ENCODE data around the gene GPLD1. TPM values are rescaled to one million over a fixed set of nuclear protein-coding genes. Genes with fewer than 3 reads are reported as not detected.

Gene GPLD1
- total RNA-seq, 1 donor from 2014 or later: 1.0 TPM

GRCh38 chr6:24464253-24465038 is 24.9 kb downstream of the GPLD1 start:
- DNase-seq (no peak), ATAC-seq (ENCODE audit: poor library complexity) (no peak)
- intact Hi-C loops (cut with DNase I): no loop called here

- intact Hi-C loops (cut with DNase I): no loop called here
Observed at GRCh38 chr6:24460966-24461365, 28.4 kb downstream of the GPLD1 start.

GRCh38 chr6:24458941-24459340 is 30.4 kb downstream of the GPLD1 start:
- DNase-seq (no peak), ATAC-seq (ENCODE audit: poor library complexity) (no peak)
- intact Hi-C loops (cut with DNase I): no loop called here

More at GRCh38 chr6:24460966-24461365, 28.4 kb downstream of the GPLD1 start:
- DNase-seq (no peak), ATAC-seq (ENCODE audit: poor library complexity) (no peak)

GRCh38 chr6:24458134-24458533 is 31.2 kb downstream of the GPLD1 start:
- DNase-seq (no peak), ATAC-seq (ENCODE audit: poor library complexity) (no peak)
- intact Hi-C loops (cut with DNase I): no loop called here

GRCh38 chr6:24455061-24455460 is 34.3 kb downstream of the GPLD1 start:
- intact Hi-C loops (cut with DNase I): no loop called here
- ATAC-seq (ENCODE audit: poor library complexity) (no peak), DNase-seq (no peak)

GRCh38 chr6:24454452-24454851 is 34.9 kb downstream of the GPLD1 start:
- intact Hi-C loops (cut with DNase I): no loop called here
- ATAC-seq (ENCODE audit: poor library complexity): no peak

GRCh38 chr6:24453921-24454320 is 35.5 kb downstream of the GPLD1 start:
- ATAC-seq (ENCODE audit: poor library complexity) (no peak), DNase-seq (no peak)
- intact Hi-C loops (cut with DNase I): no loop called here

More at GRCh38 chr6:24454452-24454851, 34.9 kb downstream of the GPLD1 start:
- no peak for DNase-seq

GRCh38 chr6:24451581-24452388 is 37.6 kb downstream of the GPLD1 start:
- no peak for DNase-seq
- ATAC-seq (ENCODE audit: poor library complexity): peak; percentile 22
- intact Hi-C loops (cut with DNase I): no loop called here

- ATAC-seq (ENCODE audit: poor library complexity) (no peak), DNase-seq (no peak)
- intact Hi-C loops (cut with DNase I): no loop called here
Observed at GRCh38 chr6:24448828-24449525, 40.4 kb downstream of the GPLD1 start.

- intact Hi-C loops (cut with DNase I): no loop called here
- ATAC-seq (ENCODE audit: poor library complexity): no peak
- no peak for DNase-seq
Observed at GRCh38 chr6:24448396-24448795, 41.0 kb downstream of the GPLD1 start.

- DNase-seq (no peak), ATAC-seq (ENCODE audit: poor library complexity) (no peak)
- intact Hi-C loops (cut with DNase I): no loop called here
Observed at GRCh38 chr6:24446670-24447069, 42.7 kb downstream of the GPLD1 start.

- ATAC-seq (ENCODE audit: poor library complexity) (no peak), DNase-seq (no peak)
- intact Hi-C loops (cut with DNase I): no loop called here
Observed at GRCh38 chr6:24445704-24446103, 43.7 kb downstream of the GPLD1 start.

GRCh38 chr6:24444588-24444987 is 44.8 kb downstream of the GPLD1 start:
- no peak for DNase-seq
- intact Hi-C loops (cut with DNase I): no loop called here
- no peak for ATAC-seq (ENCODE audit: poor library complexity)

- intact Hi-C loops (cut with DNase I): no loop called here
- no peak for DNase-seq
- ATAC-seq (ENCODE audit: poor library complexity): no peak
Observed at GRCh38 chr6:24441599-24441904, 47.8 kb downstream of the GPLD1 start.

- ATAC-seq (ENCODE audit: poor library complexity) (no peak), DNase-seq (no peak)
- intact Hi-C loops (cut with DNase I): no loop called here
Observed at GRCh38 chr6:24440897-24441598, 48.3 kb downstream of the GPLD1 start.

GRCh38 chr6:24439858-24440539 is 49.4 kb downstream of the GPLD1 start:
- intact Hi-C loops (cut with DNase I): loop anchor here (10.0 kb wide), 1 partner anchor 75 kb away; no protein-coding TSS in a partner anchor
- DNase-seq (no peak), ATAC-seq (ENCODE audit: poor library complexity) (no peak)

GRCh38 chr6:24436979-24437378 is 52.4 kb downstream of the GPLD1 start:
- intact Hi-C loops (cut with DNase I): loop anchor here (10.0 kb wide), 1 partner anchor 78 kb away; no protein-coding TSS in a partner anchor
- ATAC-seq (ENCODE audit: poor library complexity) (no peak), DNase-seq (no peak)

- DNase-seq (no peak), ATAC-seq (ENCODE audit: poor library complexity) (no peak)
- intact Hi-C loops (cut with DNase I): loop anchor here (10.0 kb wide), 1 partner anchor 82 kb away; no protein-coding TSS in a partner anchor
Observed at GRCh38 chr6:24432611-24433010, 56.8 kb downstream of the GPLD1 start.
